Measurements from ENCODE around the gene EVI2B.
"Not testable (repeated sequence)": the region's sequence is repeated elsewhere in the genome, so short reads cannot be mapped to it uniquely, and the experiment has no call there.

Gene EVI2B

DNA sequence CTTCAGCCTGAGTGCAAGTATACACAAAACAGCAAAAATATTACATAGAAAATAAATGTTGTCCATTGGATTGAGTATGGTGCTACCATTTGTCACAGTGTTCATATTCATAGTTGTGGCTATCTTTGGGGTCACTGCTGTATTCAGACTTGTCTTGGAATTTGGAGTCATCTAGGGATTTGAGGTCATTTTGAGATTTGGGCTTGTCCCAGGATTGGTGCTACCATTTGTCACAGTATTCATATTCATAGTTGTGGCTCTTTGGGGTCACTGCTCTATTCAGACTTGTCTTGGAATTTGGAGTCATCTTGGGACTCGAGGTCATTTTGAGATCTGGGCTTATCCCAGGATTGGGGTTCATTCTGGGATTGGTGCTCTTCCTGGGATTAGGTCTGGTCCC, 41.6 kb downstream of the EVI2B start:
- DNase-seq (ENCODE audit: low read depth): no peak

DNA sequence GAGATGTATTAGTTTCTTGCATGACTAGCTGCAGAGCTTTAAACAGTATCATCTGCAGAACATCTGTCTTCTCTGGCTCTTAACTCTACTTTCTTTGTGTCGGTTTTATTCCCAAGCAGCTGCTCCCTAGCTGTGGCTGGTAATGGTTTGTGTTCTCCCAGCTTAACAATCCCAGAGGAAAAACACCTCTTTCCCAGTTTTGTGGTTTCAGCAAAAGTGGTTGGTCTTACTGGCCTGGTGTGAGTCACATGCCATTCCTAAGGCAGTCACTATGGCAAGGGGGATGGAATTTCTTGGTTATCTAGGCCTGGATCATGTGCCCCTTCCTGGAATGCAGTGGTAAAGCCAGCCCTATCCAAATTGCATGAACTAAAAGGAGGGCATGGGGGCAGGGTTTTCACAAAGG, 44.3 kb downstream of the EVI2B start:
- DNase-seq (ENCODE audit: low read depth): no peak

GRCh38 chr17:31269036-31269577, 44.7 kb downstream of the EVI2B start:
- no peak for DNase-seq (ENCODE audit: low read depth)

GRCh38 chr17:31266042-31266441, 47.8 kb downstream of the EVI2B start:
- no peak for DNase-seq (ENCODE audit: low read depth)

GRCh38 chr17:31262923-31263322, 50.9 kb downstream of the EVI2B start:
- DNase-seq (ENCODE audit: low read depth): not testable (repeated sequence)

- DNase-seq (ENCODE audit: low read depth): no peak
Measured at GRCh38 chr17:31261601-31262000, 52.3 kb downstream of the EVI2B start.

DNA sequence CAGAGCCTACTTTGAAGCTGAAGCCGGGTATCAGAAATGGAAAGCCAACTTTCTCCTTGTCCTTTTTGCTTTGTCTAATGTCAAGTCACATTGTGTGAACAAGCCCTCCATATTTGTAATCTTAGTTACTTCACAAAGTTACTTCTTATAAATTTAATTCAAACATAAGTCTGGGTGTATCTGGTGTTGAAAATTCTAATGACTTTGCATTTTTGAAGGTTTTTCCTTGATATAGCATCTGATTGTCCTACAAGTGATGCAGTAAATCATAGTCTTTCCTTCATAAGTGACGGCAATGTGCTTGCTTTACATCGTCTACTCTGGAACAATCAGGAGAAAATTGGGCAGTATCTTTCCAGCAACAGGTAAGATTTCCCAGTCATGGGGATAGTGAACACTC, 53.7 kb downstream of the EVI2B start:
- DNase-seq (ENCODE audit: low read depth): no peak

DNA sequence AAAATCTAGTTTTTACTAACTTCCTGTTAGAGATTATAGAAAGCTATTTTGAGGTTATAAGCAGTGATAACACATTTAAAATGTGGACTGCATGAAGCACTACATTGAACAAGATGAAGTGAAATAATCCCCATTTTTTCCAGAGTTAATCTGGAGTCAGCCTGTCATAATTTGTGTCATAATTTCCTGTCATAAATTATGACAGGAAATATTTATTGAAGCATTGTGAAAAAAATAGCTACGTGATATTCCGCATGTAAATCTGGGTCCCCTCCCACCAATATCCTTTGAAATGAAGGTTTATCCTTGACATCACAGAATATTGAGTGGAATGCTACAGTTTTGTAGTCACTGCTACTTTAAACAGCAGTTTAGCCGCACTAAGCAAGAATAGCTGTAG, 56.9 kb downstream of the EVI2B start:
- no peak for DNase-seq (ENCODE audit: low read depth)

DNA sequence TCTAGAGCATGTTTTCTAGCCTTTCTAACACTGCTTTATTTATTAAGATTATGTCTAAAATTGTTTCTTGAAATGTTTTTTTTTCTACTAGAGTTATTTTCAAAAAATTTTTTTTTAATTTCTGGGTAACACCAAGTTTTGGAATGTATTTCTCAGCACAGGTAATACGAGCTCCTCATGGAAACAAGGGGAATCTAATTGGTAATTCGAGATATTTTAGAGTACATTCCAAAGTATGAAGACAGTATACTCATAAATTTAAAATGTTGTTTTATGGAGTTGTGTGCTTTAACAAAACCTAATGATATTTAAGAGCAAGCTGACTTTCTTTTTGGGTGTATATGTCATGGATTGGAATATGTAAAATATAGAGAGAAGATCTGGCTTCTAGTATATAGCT, 59.2 kb downstream of the EVI2B start:
- DNase-seq (ENCODE audit: low read depth): no peak
